ENCODE results near the gene AS3MT.

Gene AS3MT

DNA sequence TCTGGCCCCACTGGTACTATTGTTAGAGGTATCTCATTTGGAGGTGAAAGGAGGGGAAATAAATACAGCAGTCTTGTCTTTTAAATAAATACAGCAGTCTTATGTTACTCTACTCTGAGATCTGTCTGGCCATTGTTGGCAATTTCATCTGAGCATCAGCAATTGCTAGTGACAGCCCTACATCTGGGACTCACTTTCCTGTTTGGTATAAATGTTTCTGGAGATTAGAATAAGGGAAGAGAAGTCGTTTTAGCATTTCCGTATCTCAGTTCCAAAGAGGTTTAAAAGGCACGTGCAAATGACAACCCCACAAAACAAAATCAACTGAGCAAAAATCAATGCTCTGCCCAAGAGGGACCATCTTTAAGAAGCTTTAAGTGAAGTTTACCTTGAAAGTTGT lies 30.7 kb downstream of the AS3MT start:
- no peak overlapping the region for H2AFZ ChIP-seq (ENCODE audit: low read depth, low read length)
- TF ChIP-seq, protein P1, sequence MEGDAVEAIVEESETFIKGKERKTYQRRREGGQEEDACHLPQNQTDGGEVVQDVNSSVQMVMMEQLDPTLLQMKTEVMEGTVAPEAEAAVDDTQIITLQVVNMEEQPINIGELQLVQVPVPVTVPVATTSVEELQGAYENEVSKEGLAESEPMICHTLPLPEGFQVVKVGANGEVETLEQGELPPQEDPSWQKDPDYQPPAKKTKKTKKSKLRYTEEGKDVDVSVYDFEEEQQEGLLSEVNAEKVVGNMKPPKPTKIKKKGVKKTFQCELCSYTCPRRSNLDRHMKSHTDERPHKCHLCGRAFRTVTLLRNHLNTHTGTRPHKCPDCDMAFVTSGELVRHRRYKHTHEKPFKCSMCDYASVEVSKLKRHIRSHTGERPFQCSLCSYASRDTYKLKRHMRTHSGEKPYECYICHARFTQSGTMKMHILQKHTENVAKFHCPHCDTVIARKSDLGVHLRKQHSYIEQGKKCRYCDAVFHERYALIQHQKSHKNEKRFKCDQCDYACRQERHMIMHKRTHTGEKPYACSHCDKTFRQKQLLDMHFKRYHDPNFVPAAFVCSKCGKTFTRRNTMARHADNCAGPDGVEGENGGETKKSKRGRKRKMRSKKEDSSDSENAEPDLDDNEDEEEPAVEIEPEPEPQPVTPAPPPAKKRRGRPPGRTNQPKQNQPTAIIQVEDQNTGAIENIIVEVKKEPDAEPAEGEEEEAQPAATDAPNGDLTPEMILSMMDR (IDR thresholded peaks at IDR 0.05; ENCODE audit: low read depth, low read length) = no peak
- no peak for TF ChIP-seq EZH2phosphoT487 (IDR thresholded peaks at IDR 0.05; ENCODE audit: low read depth)
- no peak overlapping the region for H3K4me3 ChIP-seq (ENCODE audit: low read length)
- H3K4me1 ChIP-seq (ENCODE audit: low read length) = no peaks in the 10 kb centered on the region
- H3K9me3 ChIP-seq (ENCODE audit: insufficient read depth, low read length) = no peaks in the 10 kb centered on the region
- H3K79me2 ChIP-seq (ENCODE audit: low read length) = no peaks in the 10 kb centered on the region
- no peak overlapping the region for H3K4me2 ChIP-seq (ENCODE audit: low read length)
- no peaks in the 10 kb centered on the region for H4K20me1 ChIP-seq (ENCODE audit: insufficient read depth, low read length)
- no peaks in the 10 kb centered on the region for H3K27me3 ChIP-seq (ENCODE audit: low read depth, low read length)
- H3K9ac ChIP-seq (ENCODE audit: low read length) = no peak overlapping the region
- H3K27ac ChIP-seq (ENCODE audit: low read length) = no peak overlapping the region
- H3K36me3 ChIP-seq (replicated peaks; ENCODE audit: low read depth, low read length) = no peaks in the 10 kb centered on the region

GRCh38 chr10:102904346-102904745 lies 35.1 kb downstream of the AS3MT start:
- no peaks in the 10 kb centered on the region for H3K9me3 ChIP-seq (ENCODE audit: insufficient read depth, low read length)
- H3K79me2 ChIP-seq (ENCODE audit: low read length) = no peaks in the 10 kb centered on the region
- no peaks in the 10 kb centered on the region for H4K20me1 ChIP-seq (ENCODE audit: insufficient read depth, low read length)
- H3K27me3 ChIP-seq (ENCODE audit: low read depth, low read length) = no peaks in the 10 kb centered on the region
- H2AFZ ChIP-seq (ENCODE audit: low read depth, low read length) = no peak overlapping the region
- no peak overlapping the region for H3K4me3 ChIP-seq (ENCODE audit: low read length)
- H3K4me2 ChIP-seq (ENCODE audit: low read length) = no peak overlapping the region
- H3K4me1 ChIP-seq (ENCODE audit: low read length) = no peaks in the 10 kb centered on the region
- no peak for TF ChIP-seq EZH2phosphoT487 (IDR thresholded peaks at IDR 0.05; ENCODE audit: low read depth)
- TF ChIP-seq, protein P1 (IDR thresholded peaks at IDR 0.05; ENCODE audit: low read depth, low read length) = no peak
- H3K27ac ChIP-seq (ENCODE audit: low read length) = no peak overlapping the region
- no peak overlapping the region for H3K9ac ChIP-seq (ENCODE audit: low read length)
- no peaks in the 10 kb centered on the region for H3K36me3 ChIP-seq (replicated peaks; ENCODE audit: low read depth, low read length)

DNA sequence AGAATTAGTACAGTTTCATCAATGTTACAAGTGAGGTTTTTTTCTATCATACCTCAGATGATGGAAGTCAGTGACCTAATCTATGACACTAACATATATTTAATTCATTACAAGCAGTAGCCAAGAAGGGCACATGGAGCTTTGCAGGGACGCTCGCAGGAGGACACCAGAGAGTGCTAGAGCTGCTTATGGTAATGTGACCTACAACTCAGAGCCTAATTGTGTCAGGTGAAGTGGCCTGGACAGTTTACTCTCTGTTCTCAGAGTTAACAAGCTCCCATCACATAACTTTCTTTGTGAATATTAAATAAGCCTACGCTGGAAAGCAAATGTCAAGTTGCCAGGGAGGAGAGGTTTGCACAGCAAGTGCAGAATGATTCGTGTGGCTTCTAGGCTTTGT lies 37.2 kb downstream of the AS3MT start:
- Histone ChIP-seq H3K4me3 (ENCODE audit: low read length) (no peak overlapping the region), H3K4me1 (ENCODE audit: low read length) (no peaks in the 10 kb centered on the region), H3K36me3 (replicated peaks; ENCODE audit: low read depth, low read length) (no peaks in the 10 kb centered on the region), H4K20me1 (ENCODE audit: insufficient read depth, low read length) (no peaks in the 10 kb centered on the region), H2AFZ (ENCODE audit: low read depth, low read length) (no peak overlapping the region), H3K9me3 (ENCODE audit: insufficient read depth, low read length) (no peaks in the 10 kb centered on the region), H3K4me2 (ENCODE audit: low read length) (no peak overlapping the region), H3K79me2 (ENCODE audit: low read length) (no peaks in the 10 kb centered on the region), H3K27ac (ENCODE audit: low read length) (no peak overlapping the region), H3K9ac (ENCODE audit: low read length) (no peak overlapping the region), H3K27me3 (ENCODE audit: low read depth, low read length) (no peaks in the 10 kb centered on the region)
- no peak for TF ChIP-seq EZH2phosphoT487 (IDR thresholded peaks at IDR 0.05; ENCODE audit: low read depth)
- TF ChIP-seq, protein P1 (IDR thresholded peaks at IDR 0.05; ENCODE audit: low read depth, low read length) = no peak

- no peak overlapping the region for H2AFZ ChIP-seq (ENCODE audit: low read depth, low read length)
- H3K36me3 ChIP-seq (replicated peaks; ENCODE audit: low read depth, low read length) = no peaks in the 10 kb centered on the region
- TF ChIP-seq, protein P1 (IDR thresholded peaks at IDR 0.05; ENCODE audit: low read depth, low read length) = no peak
- TF ChIP-seq EZH2phosphoT487 (IDR thresholded peaks at IDR 0.05; ENCODE audit: low read depth) = no peak
- H3K4me1 ChIP-seq (ENCODE audit: low read length) = peaks cover 20% of the 10 kb centered on the region
- H3K79me2 ChIP-seq (ENCODE audit: low read length) = no peaks in the 10 kb centered on the region
- no peak overlapping the region for H3K27ac ChIP-seq (ENCODE audit: low read length)
- H3K4me3 ChIP-seq (ENCODE audit: low read length) = no peak overlapping the region
- H3K9ac ChIP-seq (ENCODE audit: low read length) = no peak overlapping the region
- no peaks in the 10 kb centered on the region for H3K9me3 ChIP-seq (ENCODE audit: insufficient read depth, low read length)
- no peak overlapping the region for H3K4me2 ChIP-seq (ENCODE audit: low read length)
- no peaks in the 10 kb centered on the region for H3K27me3 ChIP-seq (ENCODE audit: low read depth, low read length)
- no peaks in the 10 kb centered on the region for H4K20me1 ChIP-seq (ENCODE audit: insufficient read depth, low read length)
Observed at GRCh38 chr10:102914781-102915180, 45.5 kb downstream of the AS3MT start.
